Kidney tubule cell (primary cell): Measurements from ENCODE around the gene SERINC5.
A peak's percentile ranks its signal among the peaks of the same experiment; 100 is the strongest.
"Not testable (repeated sequence)": the region's sequence is repeated elsewhere in the genome, so short reads cannot be mapped to it uniquely, and the experiment has no call there.

Experiments
- DNase-seq: peaks from one replicate; pipeline ENCODE4 v3.0.0-alpha.2; 2018; ENCODE audit warnings: low spot score

SERINC5 gene

GRCh38 chr5:80198399-80198798 lies 57.4 kb downstream of the SERINC5 start:
- DNase-seq, result no peak

- no peak for DNase-seq
Observed at GRCh38 chr5:80195837-80196400, 59.9 kb downstream of the SERINC5 start.

- no peak for DNase-seq
Observed at GRCh38 chr5:80194468-80194867, 61.4 kb downstream of the SERINC5 start.

DNA sequence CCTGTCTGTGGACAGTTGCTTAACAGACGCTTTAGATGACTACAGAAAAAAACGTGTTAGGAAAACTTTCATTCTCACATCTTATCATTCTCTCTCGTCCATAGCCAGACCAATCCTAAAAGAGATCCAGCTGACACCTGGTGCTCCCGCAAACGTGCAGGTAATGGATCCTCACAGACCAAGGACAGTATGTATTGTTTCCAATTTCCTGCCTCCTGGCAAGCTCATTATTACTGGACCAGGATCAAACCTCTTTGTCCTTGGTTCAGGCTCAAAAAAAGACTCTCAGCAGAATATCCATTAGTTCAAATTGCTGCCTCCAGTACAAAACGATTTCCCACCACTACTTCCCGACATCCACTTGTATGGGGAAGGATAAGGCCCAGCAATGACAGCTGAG lies 62.4 kb downstream of the SERINC5 start:
- no peak for DNase-seq

- DNase-seq, result peak; percentile 59
Observed at GRCh38 chr5:80192507-80193241, 63.2 kb downstream of the SERINC5 start.

DNA sequence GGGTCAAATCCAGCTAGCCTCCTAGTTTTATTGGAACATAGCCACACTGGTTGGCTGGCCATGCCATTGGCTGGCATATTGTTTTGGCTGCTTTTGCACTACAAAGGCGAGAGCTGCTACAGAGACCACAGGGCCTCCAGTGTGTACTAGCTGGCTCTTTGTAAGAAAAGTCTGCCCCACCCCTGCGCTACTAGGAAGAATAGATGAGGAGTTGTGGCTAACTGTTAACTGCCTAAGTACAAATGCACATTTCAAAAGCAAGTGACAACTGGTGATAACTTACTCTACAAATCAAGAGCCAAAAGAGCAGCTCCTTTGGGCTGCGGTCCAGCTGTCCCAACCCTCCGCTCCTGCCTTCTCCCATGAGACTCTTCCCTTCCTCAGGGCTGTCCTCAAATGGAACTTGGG lies 63.9 kb downstream of the SERINC5 start:
- no peak for DNase-seq

DNA sequence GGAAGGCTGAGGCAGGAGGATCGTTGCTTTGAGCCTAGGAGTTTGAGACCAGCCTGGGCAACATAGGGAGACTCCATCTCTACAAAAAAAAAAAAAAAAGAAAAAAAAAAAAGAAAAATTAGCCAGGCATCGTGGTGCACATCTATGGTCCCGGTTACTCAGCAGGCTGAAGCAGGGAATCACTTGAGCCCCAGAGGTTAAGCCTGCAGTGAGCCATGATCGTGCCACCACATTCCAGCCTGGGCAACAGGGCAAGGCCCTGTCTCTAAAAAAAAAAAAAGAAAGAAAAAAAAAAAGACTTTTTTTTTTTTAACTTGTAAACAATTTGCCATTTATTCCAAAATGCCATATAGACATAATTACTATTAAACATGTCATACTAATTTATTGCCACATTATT lies 64.5 kb downstream of the SERINC5 start:
- DNase-seq, result no peak

DNA sequence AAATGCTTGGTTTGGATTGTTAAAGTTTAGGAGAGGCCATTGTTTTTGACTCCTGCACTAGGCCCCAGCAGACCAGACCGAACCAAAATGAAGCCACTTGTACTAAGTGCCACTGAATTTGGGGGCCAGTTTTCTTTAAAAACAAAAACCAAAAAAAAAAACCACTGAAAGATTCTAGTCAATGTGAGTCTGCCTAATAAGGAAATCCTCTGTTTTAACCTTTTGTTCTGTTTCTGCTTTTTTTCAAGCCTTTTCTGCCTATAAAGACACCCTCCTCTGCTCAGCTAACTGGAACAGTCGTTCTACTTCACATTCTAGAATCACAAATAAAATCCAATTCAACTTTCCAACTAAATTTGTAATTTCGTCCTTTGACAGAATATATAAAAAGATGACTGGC lies 64.9 kb downstream of the SERINC5 start:
- DNase-seq, result no peak

DNA sequence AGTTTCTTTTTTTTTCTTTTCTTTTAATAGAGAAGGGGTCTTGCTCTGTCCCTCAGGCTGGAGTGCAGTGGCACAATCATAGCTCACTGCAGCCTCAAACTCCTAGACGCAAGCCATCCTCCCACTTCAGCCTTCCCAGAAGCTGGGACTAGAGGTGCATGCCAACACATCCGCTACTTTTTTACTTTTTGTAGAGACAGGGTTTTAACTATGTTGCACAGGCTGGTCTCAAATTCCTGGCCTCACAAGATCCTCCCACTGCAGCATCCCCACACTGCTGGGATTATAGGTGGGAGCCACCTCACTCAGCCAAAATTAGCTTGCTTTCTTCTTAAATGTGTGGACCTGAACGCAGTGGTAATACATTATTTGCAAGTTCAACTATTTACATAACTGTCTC lies 66.1 kb downstream of the SERINC5 start:
- no peak for DNase-seq

DNA sequence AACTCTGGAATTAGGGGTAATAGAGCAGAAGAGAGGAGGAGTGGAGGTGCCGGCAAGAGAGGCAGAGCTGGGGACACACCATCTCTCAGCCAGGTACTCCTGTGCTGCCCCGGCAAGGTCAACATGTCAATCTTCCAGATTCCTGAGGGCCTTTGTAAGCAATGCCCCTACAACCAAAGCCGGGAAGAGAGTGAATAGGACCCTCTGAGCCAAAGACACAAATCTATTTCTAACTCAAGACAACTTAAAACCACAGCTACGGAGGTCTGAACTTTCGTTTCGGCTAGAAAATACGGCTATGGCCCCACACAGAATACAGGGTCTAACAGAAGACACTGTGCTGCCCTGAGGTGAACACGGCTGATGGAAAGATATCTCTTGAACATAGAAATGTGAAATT lies 66.6 kb downstream of the SERINC5 start:
- DNase-seq, result no peak

DNA sequence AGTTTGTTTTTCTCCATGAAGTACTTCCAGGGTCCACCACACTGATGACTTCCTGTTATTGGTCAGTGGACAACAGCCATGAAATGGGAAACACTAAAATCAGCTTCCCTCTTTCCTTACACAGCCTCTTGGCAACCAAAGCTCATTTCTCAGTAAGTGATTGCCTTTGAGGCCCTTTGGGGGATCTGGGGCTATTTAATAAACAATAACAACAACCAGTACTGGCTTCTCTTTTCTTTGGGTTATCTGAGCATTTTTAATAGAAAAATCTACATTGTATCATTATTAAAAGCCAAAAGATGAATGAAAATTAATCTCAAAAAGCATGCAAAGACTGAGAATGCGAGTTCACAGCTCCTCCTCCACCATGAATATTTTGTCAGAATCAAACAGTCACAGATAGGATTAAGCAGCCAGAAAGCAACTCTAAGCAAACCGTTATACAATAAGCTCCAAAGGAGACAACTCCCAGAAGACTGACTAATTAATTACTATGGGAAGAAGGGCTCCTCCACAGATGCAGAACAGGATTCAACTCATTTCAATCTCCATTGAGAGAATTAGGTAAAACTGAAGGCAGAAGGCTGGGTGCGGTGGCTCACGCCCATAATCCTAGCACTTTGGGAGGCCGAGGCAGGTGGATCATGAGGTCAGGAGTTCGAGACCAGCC lies 68.3 kb downstream of the SERINC5 start:
- DNase-seq, result no peak

GRCh38 chr5:80185535-80185934 lies 70.3 kb downstream of the SERINC5 start:
- DNase-seq, result not testable (repeated sequence)

DNA sequence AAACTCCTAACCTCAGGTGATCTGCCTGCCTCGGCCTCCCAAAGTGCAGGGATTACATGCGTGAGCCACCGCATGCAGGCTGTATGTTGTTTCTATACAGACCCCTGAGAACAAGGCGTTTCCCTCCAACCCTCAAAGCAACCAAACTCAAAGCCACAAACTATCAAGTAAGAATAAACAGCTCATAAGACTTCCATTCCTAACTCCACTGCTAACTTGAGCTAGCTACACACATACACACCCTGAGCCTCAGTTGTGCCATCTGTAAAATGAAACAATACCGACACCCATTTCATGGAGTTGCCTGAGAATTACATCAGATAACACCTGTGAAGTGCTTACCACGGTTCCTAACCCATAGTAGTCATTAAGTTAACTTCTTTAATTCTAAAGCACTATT lies 70.8 kb downstream of the SERINC5 start:
- no peak for DNase-seq

GRCh38 chr5:80184235-80185023 lies 71.4 kb downstream of the SERINC5 start:
- peak; percentile 4 for DNase-seq

- not testable (repeated sequence) for DNase-seq
Observed at GRCh38 chr5:80183728-80184234, 72.1 kb downstream of the SERINC5 start.

DNA sequence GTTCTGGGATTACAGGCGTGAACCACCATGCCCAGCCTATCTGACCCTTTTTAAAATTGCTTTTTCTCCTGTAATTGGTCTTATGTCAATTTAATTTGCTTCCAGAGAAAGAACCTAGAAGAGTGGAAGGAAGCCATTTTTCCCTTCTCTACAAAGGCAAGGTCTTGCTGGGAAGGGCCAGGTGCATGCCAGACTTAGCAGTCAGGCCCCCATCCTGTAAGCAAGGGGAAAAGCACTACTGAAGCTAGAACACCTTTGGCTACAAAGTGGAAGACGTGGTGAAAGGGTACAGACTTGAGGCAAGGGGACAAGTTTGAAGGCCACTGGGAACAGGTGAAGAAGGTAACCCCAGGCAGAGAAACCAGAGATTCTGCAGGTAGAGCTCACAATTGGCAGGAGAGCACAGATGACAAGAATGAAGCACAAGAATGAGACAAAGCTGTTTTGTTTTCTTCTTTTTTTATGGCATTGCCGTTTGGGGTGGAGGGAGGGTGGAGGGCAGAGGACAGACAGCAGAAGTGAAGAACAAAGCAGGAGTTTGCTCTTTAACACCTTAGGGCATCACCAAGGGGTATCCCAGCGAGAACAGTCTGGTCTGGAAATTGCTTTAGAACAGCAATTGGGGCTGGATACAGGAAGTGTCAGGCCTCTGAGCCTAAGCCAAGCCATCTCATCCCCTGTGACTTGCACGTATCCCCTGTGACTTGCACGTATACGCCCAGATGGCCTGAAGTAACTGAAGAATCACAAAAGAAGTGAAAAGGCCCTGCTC lies 72.9 kb downstream of the SERINC5 start:
- DNase-seq, result no peak

DNA sequence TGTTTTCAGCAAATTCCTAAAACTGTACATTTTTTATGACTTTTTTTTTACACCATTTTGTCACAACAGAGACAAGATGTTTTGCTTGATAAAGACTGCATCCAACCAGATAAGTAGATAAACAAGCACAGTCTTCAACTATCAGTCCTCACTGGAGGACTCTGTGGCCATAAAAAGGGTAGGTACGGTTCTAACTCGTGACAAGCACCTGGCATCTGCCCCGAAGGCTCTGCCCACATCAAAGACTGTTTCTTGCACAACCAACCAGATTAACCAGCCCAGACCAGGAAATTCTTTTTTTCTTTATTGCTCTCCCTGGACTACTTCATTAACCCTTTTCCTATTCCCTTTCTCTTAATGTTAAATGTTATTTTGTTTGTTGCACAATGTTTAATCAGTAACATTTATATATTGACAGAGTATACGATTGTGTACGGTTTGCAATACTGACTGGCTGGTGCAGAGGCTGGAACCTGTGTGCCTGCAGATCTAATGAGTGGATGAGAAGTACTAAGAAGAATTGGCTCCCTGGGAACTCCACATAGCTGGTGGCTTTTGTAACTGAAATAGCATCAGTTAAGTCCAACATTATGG lies 74.1 kb downstream of the SERINC5 start:
- peak; percentile 49 for DNase-seq

DNA sequence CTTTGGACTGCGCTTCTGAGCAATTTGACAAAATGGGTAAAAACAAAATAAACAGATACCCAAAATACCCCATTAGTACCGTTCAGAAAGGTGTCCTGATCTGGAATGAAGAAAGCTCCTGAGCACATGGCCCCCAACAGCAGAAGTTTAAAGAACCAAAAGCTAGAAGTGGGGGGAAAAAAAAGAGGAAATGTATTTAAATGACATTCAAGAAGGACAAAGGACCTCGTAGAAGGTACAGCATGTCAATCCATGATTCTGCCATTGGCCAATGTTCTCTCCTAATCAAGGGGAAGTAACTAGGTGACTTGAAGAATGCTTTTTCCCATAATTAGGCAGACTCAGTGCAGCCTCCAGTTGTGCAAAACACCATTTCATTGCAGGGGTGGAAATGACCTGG lies 78.6 kb downstream of the SERINC5 start:
- DNase-seq, result no peak

GRCh38 chr5:80175337-80175736 lies 80.5 kb downstream of the SERINC5 start:
- DNase-seq, result no peak

- DNase-seq, result no peak
Observed at GRCh38 chr5:80174790-80175189, 81.1 kb downstream of the SERINC5 start.

GRCh38 chr5:80172067-80172695 lies 83.7 kb downstream of the SERINC5 start:
- no peak for DNase-seq
